DOHH2 (cell line): Measurements from ENCODE around the gene CCDC87.

Experiments used
- CTCF ChIP-seq: fragments of 200-600 bp; sonication (generic); IDR thresholded peaks from one replicate; pipeline ENCODE4 v1.5.1; 2014; ENCODE audit warnings: antibody characterized with exemption, mild to moderate bottlenecking, low read depth, low read length; ENCODE audit not compliant: poor library complexity, severe bottlenecking
- EZH2phosphoT487 ChIP-seq: fragments of 200-600 bp; sonication (generic); IDR thresholded peaks from 2 replicates; pipeline ENCODE4 v1.6.1; 2017; ENCODE audit warnings: borderline replicate concordance, mild to moderate bottlenecking, antibody characterized with exemption, low read length, moderate library complexity, mixed read lengths

GRCh38 chr11:66637557-66638176 lies 44.8 kb upstream of the CCDC87 start:
- no peak for TF ChIP-seq CTCF
- no peak for TF ChIP-seq EZH2phosphoT487
